Measurements from ENCODE around the gene TMEM184C.

DNA sequence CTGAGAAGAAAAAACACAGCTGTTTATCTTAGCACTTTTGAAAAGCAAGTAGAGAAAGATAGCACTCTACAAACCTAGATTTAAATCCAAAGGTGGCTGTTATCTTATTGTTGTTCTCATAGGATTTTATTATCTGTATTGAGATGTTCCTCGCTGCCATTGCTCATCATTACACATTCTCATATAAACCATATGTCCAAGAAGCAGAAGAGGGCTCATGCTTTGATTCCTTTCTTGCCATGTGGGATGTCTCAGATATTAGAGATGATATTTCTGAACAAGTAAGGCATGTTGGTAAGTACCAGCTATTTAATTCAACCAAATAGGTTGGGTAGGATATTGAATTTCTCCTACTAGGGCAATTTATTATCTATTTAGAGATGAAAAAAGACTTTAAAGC, 16.4 kb downstream of the TMEM184C start:
- TF ChIP-seq, protein P1, sequence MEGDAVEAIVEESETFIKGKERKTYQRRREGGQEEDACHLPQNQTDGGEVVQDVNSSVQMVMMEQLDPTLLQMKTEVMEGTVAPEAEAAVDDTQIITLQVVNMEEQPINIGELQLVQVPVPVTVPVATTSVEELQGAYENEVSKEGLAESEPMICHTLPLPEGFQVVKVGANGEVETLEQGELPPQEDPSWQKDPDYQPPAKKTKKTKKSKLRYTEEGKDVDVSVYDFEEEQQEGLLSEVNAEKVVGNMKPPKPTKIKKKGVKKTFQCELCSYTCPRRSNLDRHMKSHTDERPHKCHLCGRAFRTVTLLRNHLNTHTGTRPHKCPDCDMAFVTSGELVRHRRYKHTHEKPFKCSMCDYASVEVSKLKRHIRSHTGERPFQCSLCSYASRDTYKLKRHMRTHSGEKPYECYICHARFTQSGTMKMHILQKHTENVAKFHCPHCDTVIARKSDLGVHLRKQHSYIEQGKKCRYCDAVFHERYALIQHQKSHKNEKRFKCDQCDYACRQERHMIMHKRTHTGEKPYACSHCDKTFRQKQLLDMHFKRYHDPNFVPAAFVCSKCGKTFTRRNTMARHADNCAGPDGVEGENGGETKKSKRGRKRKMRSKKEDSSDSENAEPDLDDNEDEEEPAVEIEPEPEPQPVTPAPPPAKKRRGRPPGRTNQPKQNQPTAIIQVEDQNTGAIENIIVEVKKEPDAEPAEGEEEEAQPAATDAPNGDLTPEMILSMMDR (IDR thresholded peaks at IDR 0.05), result no peak
- no peak for TF ChIP-seq POLR2A (IDR thresholded peaks at IDR 0.05)
